Karpas-422 (cell line): ENCODE data around the gene CAPZA1. TPM values are rescaled to one million over a fixed set of nuclear protein-coding genes. Genes with fewer than 3 reads are reported as not detected.
A peak's percentile ranks its signal among the peaks of the same experiment; 100 is the strongest.

Source experiments
- DNase-seq: peaks from one replicate; pipeline ENCODE4 v3.0.0-alpha.2; 2015
- H2AFZ ChIP-seq: fragments of 200-600 bp; sonication (generic); 2 replicates; pipeline ENCODE4 v1.6.1; 2014; ENCODE audit warnings: antibody characterized with exemption, low read length, mixed read lengths
- H3K27ac ChIP-seq: fragments of 200-600 bp; sonication (generic); 2 replicates; pipeline ENCODE4 v1.5.1; 2014; ENCODE audit warnings: mild to moderate bottlenecking, low read length, moderate library complexity
- H3K27me3 ChIP-seq: fragments of 200-600 bp; sonication (generic); 2 replicates; pipeline ENCODE4 v1.6.1; 2014; ENCODE audit warnings: low read length, mixed read lengths
- H3K36me3 ChIP-seq: fragments of 200-600 bp; sonication (generic); 2 replicates; pipeline ENCODE4 v1.6.1; 2014; ENCODE audit warnings: low read length, mixed read lengths; ENCODE audit not compliant: insufficient read depth
- H3K4me1 ChIP-seq: fragments of 200-600 bp; sonication (generic); 2 replicates; pipeline ENCODE4 v1.6.1; 2014; ENCODE audit warnings: mild to moderate bottlenecking, low read length, mixed read lengths
- H3K4me2 ChIP-seq: fragments of 200-600 bp; sonication (generic); 2 replicates; pipeline ENCODE4 v1.6.1; 2014; ENCODE audit warnings: low read length, low read depth, mild to moderate bottlenecking; ENCODE audit not compliant: poor library complexity, severe bottlenecking
- H3K4me3 ChIP-seq: fragments of 200-600 bp; sonication (generic); 2 replicates; pipeline ENCODE4 v1.5.1; 2014; ENCODE audit warnings: mild to moderate bottlenecking, antibody characterized with exemption, low read length, mixed read lengths
- H3K79me2 ChIP-seq: fragments of 200-600 bp; sonication (generic); 2 replicates; pipeline ENCODE4 v1.6.1; 2014; ENCODE audit warnings: mild to moderate bottlenecking, low read length, mixed read lengths
- H3K9ac ChIP-seq: fragments of 200-600 bp; sonication (generic); 2 replicates; pipeline ENCODE4 v1.6.0; 2014; ENCODE audit warnings: low read length
- H3K9me2 ChIP-seq: fragments of 200-600 bp; sonication (generic), shearing (Covaris generic); replicated peaks from 2 replicates; pipeline ENCODE4 v1.6.0; 2014; ENCODE audit warnings: mild to moderate bottlenecking, low read length, moderate library complexity; ENCODE audit not compliant: insufficient read depth
- H3K9me3 ChIP-seq: fragments of 300-700, 200-600 bp; sonication (generic); 2 replicates; pipeline ENCODE4 v1.6.1; 2014; ENCODE audit warnings: low read length, mixed read lengths
- H4K20me1 ChIP-seq: fragments of 200-600 bp; sonication (generic); 2 replicates; pipeline ENCODE4 v1.6.1; 2014; ENCODE audit warnings: mild to moderate bottlenecking, antibody characterized with exemption, low read length, low read depth; ENCODE audit not compliant: insufficient read depth
- small RNA-seq: library from RNA; depleted of rRNA; stranded (forward); fragments of <200 nt; gene quantifications from one replicate; pipeline ENCODE3, GENCODE V24; 2014
- total RNA-seq: library from RNA; depleted of rRNA; stranded (reverse); fragments of >200 nt; shearing (Covaris generic); gene quantifications from 2 replicates; pipeline ENCODE4 v1.2.3, GENCODE V29; 2014; ENCODE audit warnings: low replicate concordance; rRNA removed

Gene CAPZA1
- total RNA-seq, 1 experiment from 2014 or later = 225 TPM

- no peak overlapping the region for H2AFZ ChIP-seq
- 0 out of 2 replicates have a peak overlapping the region, but pooled peaks have one; percentile 25 for H3K4me3 ChIP-seq
- H3K4me2 ChIP-seq = peak overlapping the region; percentile 50
- no peaks in the 10 kb centered on the region for H3K36me3 ChIP-seq
- no peaks in the 10 kb centered on the region for H3K9me3 ChIP-seq
- no peaks in the 10 kb centered on the region for H3K79me2 ChIP-seq
- H3K9me2 ChIP-seq = no peaks in the 10 kb centered on the region
- DNase-seq = peak; percentile 83
- H3K4me1 ChIP-seq = peaks cover 25% of the 10 kb centered on the region
- H3K27ac ChIP-seq = no peak overlapping the region
- peaks cover 3% of the 10 kb centered on the region for H4K20me1 ChIP-seq
- H3K9ac ChIP-seq = no peak overlapping the region
- H3K27me3 ChIP-seq = no peaks in the 10 kb centered on the region
These were observed 99.2 kb downstream of the CAPZA1 start for GRCh38 chr1:112718691-112719418.

- H3K27ac ChIP-seq = no peak overlapping the region
- H3K9ac ChIP-seq = no peak overlapping the region
- H3K27me3 ChIP-seq = no peaks in the 10 kb centered on the region
- H3K36me3 ChIP-seq = no peaks in the 10 kb centered on the region
- no peaks in the 10 kb centered on the region for H4K20me1 ChIP-seq
- no peak overlapping the region for H2AFZ ChIP-seq
- no peaks in the 10 kb centered on the region for H3K9me3 ChIP-seq
- no peaks in the 10 kb centered on the region for H3K9me2 ChIP-seq
- no peak for DNase-seq
- H3K4me2 ChIP-seq = no peak overlapping the region
- H3K79me2 ChIP-seq = no peaks in the 10 kb centered on the region
- peaks cover 16% of the 10 kb centered on the region for H3K4me1 ChIP-seq
- no peak overlapping the region for H3K4me3 ChIP-seq
These were observed 100.1 kb downstream of the CAPZA1 start for GRCh38 chr1:112719706-112720105.

- H3K4me1 ChIP-seq = peaks cover 8% of the 10 kb centered on the region
- H3K9me3 ChIP-seq = no peaks in the 10 kb centered on the region
- no peak for DNase-seq
- no peaks in the 10 kb centered on the region for H3K36me3 ChIP-seq
- H3K9me2 ChIP-seq = no peaks in the 10 kb centered on the region
- H3K4me2 ChIP-seq = no peak overlapping the region
- no peaks in the 10 kb centered on the region for H4K20me1 ChIP-seq
- no peak overlapping the region for H3K4me3 ChIP-seq
- no peaks in the 10 kb centered on the region for H3K27me3 ChIP-seq
- H3K9ac ChIP-seq = no peak overlapping the region
- H2AFZ ChIP-seq = no peak overlapping the region
- no peaks in the 10 kb centered on the region for H3K79me2 ChIP-seq
- no peak overlapping the region for H3K27ac ChIP-seq
These were observed 101.2 kb downstream of the CAPZA1 start for GRCh38 chr1:112720800-112721199.

Small RNA genes within 50 kb of the gene (small RNA-seq; reads per million reads assigned to genes)
- gene RNU7-70P = not detected

Other genes starting within 250 kb of the CAPZA1 start
- not detected in 2 replicates for gene CTTNBP2NL, start 223.6 kb upstream of the CAPZA1 start, total RNA-seq
- gene WNT2B, start 110.9 kb upstream of the CAPZA1 start, total RNA-seq = not detected in 2 replicates
- gene ST7L, start 691 bp upstream of the CAPZA1 start, total RNA-seq = 14.4 and 16.5 TPM in 2 replicates
- 7.7 and 13.8 TPM in 2 replicates for gene MOV10, start 54.8 kb downstream of the CAPZA1 start, total RNA-seq
- 16.5 and 38.6 TPM in 2 replicates for gene RHOC, start 87.3 kb downstream of the CAPZA1 start, total RNA-seq
- not detected in 2 replicates for gene PPM1J, start 95.5 kb downstream of the CAPZA1 start, total RNA-seq